ENCODE results near the gene BCAM.

DNA sequence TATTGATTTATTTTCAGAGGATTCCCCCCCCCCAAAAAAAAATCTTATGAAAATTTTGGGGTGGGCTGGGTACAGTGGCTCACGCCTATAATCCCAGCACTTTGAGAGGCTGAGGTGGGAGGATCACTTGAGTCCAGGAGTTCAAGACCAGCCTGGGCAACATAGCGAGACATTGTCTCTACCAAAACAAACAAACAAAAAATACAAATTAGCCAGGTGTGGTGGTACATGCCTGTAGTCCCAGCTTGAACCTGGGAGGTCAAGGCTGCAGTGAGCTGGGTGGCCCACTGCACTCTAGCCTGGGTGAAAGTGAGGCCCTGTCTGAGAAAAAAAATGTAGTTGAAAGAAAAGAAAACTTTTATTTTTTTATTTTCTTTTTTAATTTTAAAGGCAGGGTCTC, 55.1 kb downstream of the BCAM start:
- TF ChIP-seq, protein P1, sequence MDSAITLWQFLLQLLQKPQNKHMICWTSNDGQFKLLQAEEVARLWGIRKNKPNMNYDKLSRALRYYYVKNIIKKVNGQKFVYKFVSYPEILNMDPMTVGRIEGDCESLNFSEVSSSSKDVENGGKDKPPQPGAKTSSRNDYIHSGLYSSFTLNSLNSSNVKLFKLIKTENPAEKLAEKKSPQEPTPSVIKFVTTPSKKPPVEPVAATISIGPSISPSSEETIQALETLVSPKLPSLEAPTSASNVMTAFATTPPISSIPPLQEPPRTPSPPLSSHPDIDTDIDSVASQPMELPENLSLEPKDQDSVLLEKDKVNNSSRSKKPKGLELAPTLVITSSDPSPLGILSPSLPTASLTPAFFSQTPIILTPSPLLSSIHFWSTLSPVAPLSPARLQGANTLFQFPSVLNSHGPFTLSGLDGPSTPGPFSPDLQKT (IDR thresholded peaks at IDR 0.05; ENCODE audit: borderline replicate concordance, low read depth, low read length) = no peak
- TF ChIP-seq ZNF146 (tag by site-specific recombination; IDR thresholded peaks at IDR 0.05) (no peak), ZNF585B (tag by site-specific recombination; IDR thresholded peaks at IDR 0.05) (no peak), ZNF24 (tag by site-specific recombination; IDR thresholded peaks at IDR 0.05) (no peak), ZEB2 (tag by site-specific recombination; IDR thresholded peaks at IDR 0.05) (no peak), MYNN (tag by site-specific recombination; IDR thresholded peaks at IDR 0.05; ENCODE audit: borderline replicate concordance) (no peak), ZNF660 (tag by site-specific recombination; IDR thresholded peaks at IDR 0.05) (no peak), ZNF324 (tag by site-specific recombination; IDR thresholded peaks at IDR 0.05) (no peak)
- TF ChIP-seq, protein P2, sequence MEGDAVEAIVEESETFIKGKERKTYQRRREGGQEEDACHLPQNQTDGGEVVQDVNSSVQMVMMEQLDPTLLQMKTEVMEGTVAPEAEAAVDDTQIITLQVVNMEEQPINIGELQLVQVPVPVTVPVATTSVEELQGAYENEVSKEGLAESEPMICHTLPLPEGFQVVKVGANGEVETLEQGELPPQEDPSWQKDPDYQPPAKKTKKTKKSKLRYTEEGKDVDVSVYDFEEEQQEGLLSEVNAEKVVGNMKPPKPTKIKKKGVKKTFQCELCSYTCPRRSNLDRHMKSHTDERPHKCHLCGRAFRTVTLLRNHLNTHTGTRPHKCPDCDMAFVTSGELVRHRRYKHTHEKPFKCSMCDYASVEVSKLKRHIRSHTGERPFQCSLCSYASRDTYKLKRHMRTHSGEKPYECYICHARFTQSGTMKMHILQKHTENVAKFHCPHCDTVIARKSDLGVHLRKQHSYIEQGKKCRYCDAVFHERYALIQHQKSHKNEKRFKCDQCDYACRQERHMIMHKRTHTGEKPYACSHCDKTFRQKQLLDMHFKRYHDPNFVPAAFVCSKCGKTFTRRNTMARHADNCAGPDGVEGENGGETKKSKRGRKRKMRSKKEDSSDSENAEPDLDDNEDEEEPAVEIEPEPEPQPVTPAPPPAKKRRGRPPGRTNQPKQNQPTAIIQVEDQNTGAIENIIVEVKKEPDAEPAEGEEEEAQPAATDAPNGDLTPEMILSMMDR (tag by site-specific recombination; IDR thresholded peaks at IDR 0.05) = no peak

All from HEK293 (cell line).